Measurements from ENCODE around the gene SULT1C2.

Gene SULT1C2

DNA sequence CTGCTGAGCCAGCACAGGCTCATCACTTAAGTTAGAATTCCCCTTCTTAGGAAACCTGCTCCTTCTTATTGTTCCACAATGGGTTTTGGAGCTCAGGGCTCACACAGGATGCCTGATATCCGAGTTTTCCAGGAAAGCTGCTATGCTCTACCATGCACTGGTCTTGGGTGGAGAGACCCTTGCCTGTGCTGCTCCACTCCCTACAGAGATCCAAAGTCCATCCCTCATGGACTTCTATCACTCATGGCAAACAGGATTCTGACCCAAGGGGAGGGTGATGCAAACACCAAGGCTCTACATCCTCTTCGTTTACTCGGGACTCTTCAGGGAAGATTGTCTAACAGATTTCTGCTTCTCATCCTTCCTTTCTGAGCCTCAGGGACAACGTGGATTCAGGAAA is 5.2 kb downstream of the SULT1C2 start:
- no peak for DNase-seq (ENCODE audit: low read depth in 3 of 3)

DNA sequence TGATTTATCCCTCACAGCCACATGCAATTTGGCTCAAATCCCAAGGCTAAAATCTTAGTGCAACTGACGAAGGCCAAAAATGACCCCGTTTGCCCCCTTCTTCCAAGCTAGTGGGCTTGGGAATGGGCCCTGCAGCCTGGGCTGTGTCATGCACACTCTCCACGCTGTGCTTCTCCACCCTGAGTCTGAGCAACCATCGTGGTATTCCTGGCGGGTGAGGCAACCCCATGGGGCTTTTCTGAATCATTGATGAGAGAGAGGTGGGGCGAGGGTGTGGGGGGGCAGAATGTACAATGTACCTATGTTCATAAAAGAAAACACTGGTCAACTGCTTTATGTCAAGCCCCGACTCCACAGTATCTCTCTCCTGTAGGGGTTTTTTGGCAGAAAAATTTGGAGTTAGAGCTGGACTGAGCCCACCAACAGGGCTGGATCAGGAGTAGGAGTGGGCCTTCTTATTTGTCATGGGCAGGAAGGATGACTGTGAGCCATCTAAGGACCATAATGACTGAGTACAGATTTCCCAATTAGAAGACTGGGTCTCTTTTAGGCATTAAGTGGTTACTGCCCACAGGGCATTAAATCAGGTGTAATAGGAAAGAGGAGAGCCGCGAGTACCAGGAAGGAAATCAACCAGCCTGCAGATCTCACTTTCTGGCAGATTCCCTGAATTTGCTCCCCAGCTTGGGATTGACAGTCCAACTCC is 8.9 kb downstream of the SULT1C2 start:
- DNase-seq (ENCODE audit: low read depth in 3 of 3): no peak

DNA sequence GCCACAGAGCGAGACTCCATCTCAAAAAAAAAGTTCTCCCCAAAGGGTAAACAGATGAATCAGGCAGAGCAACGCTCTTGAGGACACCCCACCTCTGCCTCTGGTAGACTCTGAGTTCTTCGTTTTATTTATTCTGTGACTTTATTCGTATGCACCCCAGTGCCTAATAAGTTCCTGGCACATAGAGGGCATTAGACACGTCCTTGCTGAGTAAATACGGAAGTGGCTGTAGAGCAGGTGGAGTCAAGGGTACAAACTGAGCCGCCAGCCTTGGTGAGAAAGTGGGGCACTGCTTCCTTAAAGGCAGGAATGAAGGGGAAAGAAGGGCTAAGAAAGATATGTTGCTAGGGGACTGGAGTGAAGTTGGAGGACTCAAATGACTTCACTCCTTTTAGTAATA is 12.9 kb downstream of the SULT1C2 start:
- no peak for DNase-seq (ENCODE audit: low read depth in 3 of 3)

DNA sequence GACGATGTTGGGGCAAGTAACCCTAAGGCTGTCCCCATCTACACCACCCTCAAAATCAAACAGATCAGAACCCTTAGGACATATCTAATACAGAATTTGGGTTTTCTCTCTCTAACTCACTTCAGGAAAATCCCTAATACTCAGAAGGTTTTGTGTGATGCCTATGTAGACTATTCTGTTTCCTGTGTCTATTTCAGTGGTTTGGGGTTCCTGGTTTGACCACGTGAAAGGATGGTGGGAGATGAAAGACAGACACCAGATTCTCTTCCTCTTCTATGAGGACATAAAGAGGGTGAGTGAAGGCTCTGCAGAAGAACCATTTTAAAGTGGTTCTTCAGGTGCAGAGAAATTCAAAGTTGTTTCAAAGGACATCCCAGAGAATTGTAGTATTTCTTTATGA is 16.3 kb downstream of the SULT1C2 start:
- no peak for DNase-seq (ENCODE audit: low read depth in 3 of 3)

DNA sequence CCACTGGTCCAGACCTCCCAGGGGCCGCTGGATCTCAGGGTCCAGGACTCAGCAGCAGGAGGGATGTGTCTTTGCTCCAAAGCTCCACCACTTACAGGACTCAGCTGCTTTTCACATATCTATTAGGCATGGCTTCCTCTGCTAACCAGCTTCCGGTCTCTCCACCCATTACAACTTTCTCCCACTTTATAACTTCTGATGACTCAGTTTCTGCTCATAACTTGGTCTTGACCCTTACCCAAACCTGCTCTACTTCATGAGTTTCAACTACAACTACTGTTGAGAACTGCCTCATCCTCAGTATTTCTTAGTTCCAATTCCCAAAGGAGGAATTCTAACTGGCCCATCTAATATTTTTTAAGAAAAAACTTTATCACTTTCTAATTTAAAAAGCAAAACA is 17.2 kb downstream of the SULT1C2 start:
- DNase-seq (ENCODE audit: low read depth in 3 of 3): no peak

DNA sequence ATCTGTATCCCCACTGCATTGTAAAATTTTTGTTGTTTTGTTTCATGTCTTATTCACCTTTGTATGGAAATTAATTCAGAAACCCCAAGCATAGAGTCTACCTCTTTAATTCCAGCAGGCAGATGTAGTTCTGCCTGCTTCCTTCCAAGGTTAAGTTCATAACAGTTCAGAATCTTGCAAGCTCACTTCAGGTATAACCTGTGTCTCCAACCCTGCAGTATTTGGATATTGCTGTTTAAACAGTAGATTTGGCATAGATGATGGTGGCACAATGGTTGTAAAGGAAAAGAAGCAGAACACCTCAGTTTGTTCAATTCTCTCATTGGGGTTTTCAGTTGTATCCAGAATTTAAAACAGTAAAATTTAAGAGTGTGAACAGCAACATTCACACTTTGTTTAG is 21.2 kb downstream of the SULT1C2 start:
- DNase-seq (ENCODE audit: low read depth in 3 of 3): no peak

DNA sequence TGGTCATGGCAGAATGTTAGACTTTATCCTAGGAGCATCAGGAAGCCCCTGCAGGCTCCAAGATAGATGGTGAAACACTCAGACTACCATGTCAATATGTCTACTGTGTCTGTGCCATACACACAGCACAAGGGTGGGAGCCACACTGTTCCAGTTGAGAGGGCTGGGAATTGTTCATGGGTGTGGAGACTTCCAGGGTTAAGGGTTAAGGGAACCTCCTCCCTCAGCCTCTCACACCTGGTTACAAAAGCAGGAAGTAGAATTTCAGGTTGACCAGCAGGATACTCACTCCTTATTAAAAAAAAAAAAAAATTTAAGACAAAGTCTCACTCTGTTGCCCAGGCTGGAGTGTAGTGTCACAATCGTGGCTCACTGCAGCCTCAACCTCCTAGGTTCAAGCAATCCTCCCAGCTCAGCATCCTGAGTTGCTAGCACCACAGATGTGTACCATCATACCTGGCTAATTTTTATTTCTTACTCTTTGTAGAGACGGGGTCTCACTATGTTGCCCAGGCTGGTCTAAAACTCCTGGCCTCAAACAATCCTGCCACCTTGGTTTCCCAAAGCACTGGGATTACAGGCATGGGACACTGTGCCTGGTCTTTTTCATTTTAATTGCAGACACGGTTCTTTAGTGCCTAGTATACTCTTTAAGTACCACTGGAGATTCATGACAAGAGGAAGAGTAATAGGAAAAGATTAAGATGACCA is 26.0 kb downstream of the SULT1C2 start:
- no peak for DNase-seq (ENCODE audit: low read depth in 3 of 3)

DNA sequence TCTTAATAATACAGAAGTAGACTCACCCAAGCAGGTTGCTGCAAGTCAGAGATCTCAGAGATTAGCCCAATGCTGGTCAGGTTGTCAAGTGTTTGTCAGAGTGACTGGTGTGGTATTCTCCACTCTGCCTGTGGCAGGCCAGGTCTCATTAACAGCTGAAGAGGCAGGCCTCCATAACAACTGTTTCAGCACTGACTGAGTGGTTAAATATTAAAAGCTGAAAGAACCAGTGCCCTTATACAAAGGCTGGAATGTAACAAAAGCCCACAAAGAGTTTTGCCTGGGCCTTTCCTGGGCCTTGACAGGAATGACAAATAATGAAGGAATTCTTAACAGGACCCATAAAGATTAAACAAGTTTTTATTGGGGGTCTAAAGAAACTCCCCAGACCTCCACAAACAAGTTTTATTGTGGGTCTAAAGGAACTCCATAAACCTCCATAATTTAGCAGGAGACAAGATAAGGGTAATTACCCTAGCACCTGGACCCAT is 26.8 kb downstream of the SULT1C2 start:
- no peak for DNase-seq (ENCODE audit: low read depth in 3 of 3)

DNA sequence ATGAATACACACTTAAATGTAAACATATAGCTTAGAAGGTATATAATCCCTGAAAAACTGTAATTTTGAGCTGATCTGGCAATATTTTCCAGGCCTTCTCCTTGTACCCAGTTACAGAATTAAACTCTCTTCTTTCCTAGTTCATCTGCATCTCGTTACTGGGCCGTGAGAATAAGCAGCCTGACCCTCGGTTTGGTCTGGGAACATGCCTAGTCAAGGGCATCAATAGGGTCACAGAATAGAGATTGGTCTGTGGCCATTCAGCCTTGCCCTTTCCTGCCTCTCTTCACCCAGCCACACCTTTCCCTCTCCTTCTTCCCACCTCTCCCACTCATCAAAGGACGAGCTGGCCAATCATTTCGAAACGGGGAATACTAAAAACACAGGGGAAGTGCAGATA is 27.3 kb downstream of the SULT1C2 start:
- DNase-seq (ENCODE audit: low read depth in 3 of 3): no peak

DNA sequence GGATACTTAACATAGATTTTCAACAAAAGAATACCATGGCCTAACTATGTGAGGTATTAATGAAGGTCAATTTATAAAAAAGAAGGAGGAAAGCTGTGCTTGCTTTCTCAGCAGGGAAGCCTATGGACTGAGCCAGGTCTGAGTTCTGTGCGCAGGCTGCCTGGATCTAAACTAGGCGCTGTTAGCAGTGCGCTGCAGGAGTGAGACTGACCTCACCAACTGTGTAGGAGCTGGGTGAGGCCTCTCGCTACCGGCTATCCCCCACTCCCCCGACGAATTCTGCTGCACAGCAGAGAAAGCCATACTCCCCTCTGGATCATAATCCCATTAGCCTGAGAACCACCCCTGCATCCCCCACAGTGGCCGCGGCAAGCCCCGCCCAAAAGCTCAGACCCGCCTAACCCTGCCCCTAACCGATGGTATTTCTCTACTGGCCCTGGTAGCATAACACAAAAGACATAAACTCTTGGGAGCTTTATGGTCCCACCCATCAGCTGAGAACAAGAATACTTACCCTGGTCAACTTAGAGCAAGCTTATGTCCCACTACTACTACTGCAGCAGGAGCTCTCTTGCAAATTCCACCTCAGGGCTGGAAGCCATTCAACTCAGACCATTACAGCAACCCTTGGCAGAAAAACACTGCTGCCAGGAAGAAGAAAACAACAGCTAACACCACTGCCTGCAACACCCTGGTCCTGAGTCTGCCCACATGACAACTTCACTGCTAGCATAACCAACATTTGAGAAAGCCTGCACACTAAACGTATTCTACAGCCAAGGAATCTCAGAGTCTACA is 28.0 kb downstream of the SULT1C2 start:
- no peak for DNase-seq (ENCODE audit: low read depth in 3 of 3)

DNA sequence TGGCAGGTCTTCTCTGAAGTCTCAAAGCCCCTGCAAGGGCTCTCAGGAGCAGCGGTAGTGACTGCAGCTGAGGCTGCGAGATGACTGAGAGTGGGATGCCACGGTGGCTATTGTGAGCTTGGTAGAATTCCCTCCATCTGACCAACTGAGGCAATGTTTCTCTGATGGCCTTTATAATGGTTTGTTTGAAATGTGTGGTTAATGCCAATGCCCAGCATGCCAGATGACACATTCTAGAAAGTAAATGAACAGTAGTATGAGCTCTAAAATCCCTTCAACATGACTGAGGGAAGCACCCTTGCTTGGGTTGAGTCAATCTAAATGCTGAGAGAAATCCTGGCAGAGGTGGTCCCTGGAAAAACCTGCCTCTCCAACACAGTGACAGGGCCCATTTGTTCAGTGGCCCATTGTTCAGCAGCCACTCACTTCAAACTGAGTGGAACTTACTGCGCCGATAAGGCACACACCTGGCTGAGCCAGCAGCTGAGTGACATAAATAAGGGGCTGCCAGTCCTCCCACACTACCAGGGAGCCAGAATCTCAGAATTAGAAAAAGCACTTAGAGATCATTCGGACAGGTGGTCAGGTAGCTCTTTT is 31.7 kb downstream of the SULT1C2 start:
- no peak for DNase-seq (ENCODE audit: low read depth in 3 of 3)

DNA sequence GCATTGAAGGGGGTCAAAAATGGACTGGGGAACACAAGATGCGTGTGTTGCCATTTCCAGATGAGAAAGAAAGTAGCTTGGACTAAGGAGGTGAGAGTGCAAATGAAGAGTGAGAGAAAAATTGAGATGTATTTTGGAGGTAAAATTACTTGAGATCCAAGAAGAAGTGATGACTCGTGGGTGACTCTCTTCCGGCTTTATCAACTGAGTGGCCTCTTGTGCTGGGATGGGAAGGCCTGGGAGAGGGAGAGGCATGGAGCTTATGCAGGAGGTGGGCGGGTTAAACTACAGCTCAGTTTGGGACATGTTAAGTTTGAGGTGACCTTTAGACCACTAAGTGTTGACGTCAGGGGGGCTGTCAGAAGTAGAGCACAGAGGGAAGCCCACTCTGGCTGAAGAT is 34.9 kb downstream of the SULT1C2 start:
- no peak for DNase-seq (ENCODE audit: low read depth in 3 of 3)

DNA sequence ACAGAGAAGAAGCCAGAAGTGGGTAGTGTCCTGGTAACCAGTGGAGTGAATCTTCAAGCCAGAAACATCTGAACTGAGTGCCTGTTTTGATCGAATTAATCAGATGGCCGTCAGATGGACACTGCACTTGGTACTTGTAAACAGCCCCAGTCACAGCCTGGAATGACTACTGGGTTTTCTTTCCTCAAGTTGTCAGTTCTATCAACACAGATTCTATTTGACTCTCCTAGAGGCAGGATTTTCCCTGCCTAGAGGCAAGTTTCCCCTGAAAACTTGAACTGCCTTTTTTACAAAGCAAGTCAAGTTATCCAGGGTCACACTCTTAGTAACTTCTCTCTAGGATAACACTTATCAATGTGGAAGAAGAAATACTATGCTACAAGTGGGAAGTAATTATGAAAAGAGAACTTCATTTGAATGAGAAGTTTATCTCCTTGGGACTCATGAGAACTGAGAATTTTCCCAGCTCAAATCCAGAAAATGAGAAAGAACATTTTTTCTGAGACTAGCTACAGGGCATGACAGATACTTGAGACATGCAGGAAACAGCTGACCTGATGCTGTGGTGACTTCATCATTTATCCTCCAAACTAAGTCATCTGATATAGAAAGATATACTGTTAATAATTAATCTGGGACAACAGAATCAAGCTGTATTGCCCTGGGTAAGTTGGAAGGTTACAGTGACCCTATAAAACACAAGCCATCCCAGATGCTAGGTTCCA is 36.0 kb downstream of the SULT1C2 start:
- DNase-seq (ENCODE audit: low read depth in 3 of 3): no peak

DNA sequence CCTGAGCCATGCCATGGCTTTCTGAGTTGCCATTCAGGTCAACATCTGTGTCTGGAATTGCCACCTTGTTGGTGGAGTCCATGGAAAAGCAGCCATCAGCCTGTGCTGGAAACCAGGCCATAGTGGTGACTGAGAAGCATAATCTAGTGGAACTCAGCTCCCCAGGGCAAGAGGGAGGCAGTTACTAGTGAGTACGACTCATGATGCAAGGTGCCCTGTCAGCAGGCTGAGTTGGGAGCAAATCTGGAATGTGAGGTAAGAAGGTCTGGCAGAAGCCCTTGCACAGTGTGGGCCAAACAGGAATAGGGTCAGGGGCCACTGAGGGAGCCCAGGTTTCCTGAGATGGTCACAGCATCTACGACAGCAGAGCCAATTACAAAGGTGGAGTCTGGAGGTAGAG is 37.1 kb downstream of the SULT1C2 start:
- no peak for DNase-seq (ENCODE audit: low read depth in 3 of 3)

DNA sequence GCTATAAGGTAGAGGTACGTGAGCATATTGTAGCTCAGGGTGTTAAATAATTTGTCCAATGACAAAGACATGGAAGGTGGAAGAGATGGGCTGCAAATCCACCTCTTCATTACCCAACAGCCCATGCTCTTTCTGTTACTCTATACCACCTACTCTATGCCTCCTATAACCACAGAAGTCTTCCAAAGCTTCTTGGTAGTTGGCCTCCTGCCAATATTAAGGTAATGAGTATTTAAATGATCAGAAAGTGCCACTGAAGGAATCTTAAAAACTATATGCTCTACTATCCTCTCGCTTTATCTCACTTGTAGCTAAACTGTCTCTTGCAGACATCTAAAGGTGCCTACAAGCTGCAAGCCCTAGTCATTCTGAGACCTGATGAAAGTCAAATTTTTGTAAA is 41.1 kb downstream of the SULT1C2 start:
- no peak for DNase-seq (ENCODE audit: low read depth in 3 of 3)

DNA sequence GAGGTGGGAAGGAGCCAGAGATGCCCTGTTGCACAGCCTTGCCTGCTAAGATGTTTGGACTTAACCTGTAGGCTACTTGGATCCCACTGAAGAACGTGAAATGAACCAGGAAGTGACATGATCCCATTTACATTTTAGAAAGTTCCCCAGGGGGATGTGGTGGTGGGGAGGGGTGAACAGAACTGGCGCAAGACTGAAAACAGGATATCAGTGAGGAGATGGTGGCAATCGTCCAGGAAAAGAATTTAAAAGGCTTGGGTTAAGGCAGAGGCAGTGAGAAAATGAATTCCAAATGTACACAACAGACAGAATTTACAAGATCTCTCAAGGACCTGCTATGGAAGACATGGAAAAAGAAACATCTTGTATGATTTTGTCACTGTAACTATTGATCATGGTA is 42.3 kb downstream of the SULT1C2 start:
- no peak for DNase-seq (ENCODE audit: low read depth in 3 of 3)

DNA sequence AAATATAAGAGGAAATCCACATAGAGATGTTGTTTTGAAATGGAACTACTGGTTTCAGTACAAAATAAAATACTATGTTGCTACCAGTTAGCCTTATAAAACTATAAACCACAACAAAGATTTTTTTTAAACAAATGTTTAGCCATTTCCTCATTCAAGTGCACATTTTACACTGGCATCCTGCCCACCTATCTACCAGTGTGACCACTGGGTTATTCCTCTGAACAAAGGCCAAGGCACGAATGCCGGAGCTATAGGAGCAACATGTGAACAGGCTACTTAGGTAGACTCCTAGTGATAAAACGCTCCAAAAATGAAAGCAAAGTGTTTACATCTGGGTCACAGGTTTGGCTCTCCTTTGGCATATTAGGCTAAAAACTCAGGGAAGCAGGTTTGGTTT is 57.3 kb downstream of the SULT1C2 start:
- DNase-seq (ENCODE audit: low read depth in 3 of 3): no peak

DNA sequence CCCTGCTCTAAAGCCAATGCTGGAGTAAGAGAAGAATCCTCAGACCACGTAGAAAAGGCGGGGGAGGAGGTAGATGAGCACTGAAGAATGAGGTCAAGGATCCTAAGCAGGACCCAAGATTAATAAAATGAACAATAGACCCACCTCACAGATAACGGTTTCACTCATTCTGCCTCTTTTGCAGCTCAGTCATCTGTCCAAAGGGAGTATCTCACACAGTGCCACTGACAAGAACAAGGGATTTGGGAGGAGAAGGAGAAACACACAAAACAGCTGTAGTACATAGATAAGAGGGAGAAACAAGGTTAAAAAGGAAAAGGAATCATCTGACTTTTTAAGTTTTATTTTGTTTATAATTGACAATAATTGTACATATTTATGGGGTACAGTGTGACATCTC is 58.1 kb downstream of the SULT1C2 start:
- no peak for DNase-seq (ENCODE audit: low read depth in 3 of 3)

DNA sequence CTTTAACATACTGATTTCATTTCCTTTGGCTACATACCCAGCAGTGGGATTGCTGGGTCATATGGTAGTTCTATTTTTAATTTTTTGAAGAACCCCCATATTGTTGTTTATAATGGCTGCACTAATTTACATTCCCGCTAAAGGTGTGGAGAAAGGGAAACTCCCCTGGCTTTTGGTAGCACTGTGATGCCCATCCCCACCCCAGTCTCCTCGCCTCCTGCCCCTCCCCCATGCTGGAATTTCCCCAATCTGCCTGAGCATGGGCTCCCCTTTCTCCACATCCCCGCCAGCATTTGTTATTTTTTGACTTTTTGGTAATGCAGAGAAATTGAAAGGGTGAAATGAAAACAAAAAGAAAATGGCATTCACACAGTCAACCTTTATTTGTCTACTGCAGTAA is 59.1 kb downstream of the SULT1C2 start:
- no peak for DNase-seq (ENCODE audit: low read depth in 3 of 3)

DNA sequence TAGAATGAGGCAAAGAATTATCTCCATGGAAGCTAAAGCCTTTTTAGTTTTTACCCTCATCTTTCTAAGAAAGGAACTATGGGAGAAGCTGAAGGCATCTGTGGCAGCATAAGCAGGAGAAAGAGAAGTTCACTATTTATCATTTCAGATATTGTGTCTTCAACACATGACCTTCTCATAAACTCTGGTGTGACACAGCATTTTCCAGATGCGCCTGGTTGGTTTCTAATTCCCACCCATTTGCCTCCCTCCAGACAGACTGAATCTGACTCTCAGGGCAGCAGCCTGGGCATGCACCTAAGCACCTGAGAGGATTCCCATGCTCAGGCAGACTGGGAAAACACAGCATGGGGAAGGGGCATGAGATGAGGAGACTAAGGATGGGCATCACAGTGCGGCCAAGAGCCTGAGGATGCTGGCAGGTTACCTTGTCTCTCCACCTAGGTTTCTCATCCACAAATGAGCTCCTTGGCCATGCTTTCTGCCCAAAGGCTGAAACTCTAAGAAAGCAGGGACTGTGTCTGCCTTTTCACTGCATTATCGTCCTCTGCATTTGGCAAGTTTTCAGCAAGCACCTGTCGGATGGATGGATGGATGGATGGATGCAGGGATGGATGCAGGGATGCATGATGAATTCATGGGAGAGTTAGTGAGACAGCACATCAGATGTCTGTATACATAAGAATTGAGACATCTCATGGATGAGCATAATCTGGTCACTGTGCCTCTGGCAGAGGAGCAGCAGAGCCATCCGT is 60.3 kb downstream of the SULT1C2 start:
- no peak for DNase-seq (ENCODE audit: low read depth in 3 of 3)

DNA sequence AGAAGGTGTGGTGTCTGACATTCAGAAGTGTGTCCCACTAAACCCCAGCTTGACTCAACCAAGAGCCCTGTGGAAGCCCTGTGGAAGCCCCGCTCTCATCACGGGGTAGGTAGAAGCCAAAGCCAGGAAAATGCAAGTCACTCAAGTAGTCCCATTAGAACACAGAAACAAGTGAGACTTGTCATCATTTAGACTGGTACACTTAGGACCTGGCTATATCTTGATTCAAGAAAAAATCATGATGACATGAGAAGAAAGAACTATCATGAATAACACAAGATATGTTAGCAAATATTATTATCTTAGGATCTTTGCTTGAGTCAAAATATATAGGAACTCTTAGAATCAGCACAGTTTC is 60.9 kb downstream of the SULT1C2 start:
- DNase-seq (ENCODE audit: low read depth in 3 of 3): no peak

Measured in stimulated activated CD4-positive, alpha-beta T cell treated with anti-CD3 and anti-CD28 coated beads, TNF-alpha, amount 100 ng/mL, for 4 hours (primary cell).